GM20431 (cell line): ENCODE data around the gene APLP1.
"Not testable (repeated sequence)": the region's sequence is repeated elsewhere in the genome, so short reads cannot be mapped to it uniquely, and the experiment has no call there.

Source experiments
- in situ Hi-C: fragments of 300-500 bp; cut with MseI, MboI; formaldehyde crosslinking; loops from one replicate; pipeline ENCODE4 v1.15.0; 2020; ENCODE audit warnings: low sequenced_read_pairs; ENCODE audit not compliant: unreplicated experiment

The APLP1 gene

GRCh38 chr19:35879068-35879467 lies 10.7 kb downstream of the APLP1 start:
- in situ Hi-C loops: no loop called here

- in situ Hi-C loops: no loop called here
Measured at GRCh38 chr19:35879770-35880317, 11.5 kb downstream of the APLP1 start.

- in situ Hi-C loops: no loop called here
Measured at GRCh38 chr19:35882114-35882832, 13.9 kb downstream of the APLP1 start.

- in situ Hi-C loops: no loop called here
Measured at GRCh38 chr19:35883882-35884281, 15.5 kb downstream of the APLP1 start.

- in situ Hi-C loops: loop anchor here (5.0 kb wide), 1 partner anchor 47 kb away; no protein-coding TSS in a partner anchor
Measured at GRCh38 chr19:35885225-35885738, 16.9 kb downstream of the APLP1 start.

GRCh38 chr19:35885904-35886303 lies 17.5 kb downstream of the APLP1 start:
- in situ Hi-C loops: loop anchor here (5.0 kb wide), 1 partner anchor 46 kb away; no protein-coding TSS in a partner anchor

- in situ Hi-C loops: loop anchor here (5.0 kb wide), 1 partner anchor 45 kb away; no protein-coding TSS in a partner anchor
Measured at GRCh38 chr19:35887197-35887596, 18.8 kb downstream of the APLP1 start.

GRCh38 chr19:35888398-35888797 lies 20.0 kb downstream of the APLP1 start:
- in situ Hi-C loops: loop anchor here (5.0 kb wide), 1 partner anchor 44 kb away; no protein-coding TSS in a partner anchor

- in situ Hi-C loops: loop anchor here (5.0 kb wide), 1 partner anchor 43 kb away; no protein-coding TSS in a partner anchor
Measured at GRCh38 chr19:35889370-35890112, 21.2 kb downstream of the APLP1 start.

- in situ Hi-C loops: no loop called here
Measured at GRCh38 chr19:35890113-35890650, 21.8 kb downstream of the APLP1 start.

GRCh38 chr19:35891819-35892218 lies 23.4 kb downstream of the APLP1 start:
- in situ Hi-C loops: not testable (repeated sequence)

- in situ Hi-C loops: no loop called here
Measured at GRCh38 chr19:35894342-35894741, 26.0 kb downstream of the APLP1 start.

GRCh38 chr19:35895911-35896642 lies 27.7 kb downstream of the APLP1 start:
- in situ Hi-C loops: no loop called here

- in situ Hi-C loops: no loop called here
Measured at GRCh38 chr19:35896643-35897040, 28.3 kb downstream of the APLP1 start.

GRCh38 chr19:35897706-35898451 lies 29.5 kb downstream of the APLP1 start:
- in situ Hi-C loops: no loop called here

GRCh38 chr19:35898499-35898809 lies 30.1 kb downstream of the APLP1 start:
- in situ Hi-C loops: no loop called here

GRCh38 chr19:35899547-35900214 lies 31.3 kb downstream of the APLP1 start:
- in situ Hi-C loops: no loop called here

GRCh38 chr19:35901055-35901644 lies 32.8 kb downstream of the APLP1 start:
- in situ Hi-C loops: no loop called here
